ENCODE results near the gene OR10A6.

DNA sequence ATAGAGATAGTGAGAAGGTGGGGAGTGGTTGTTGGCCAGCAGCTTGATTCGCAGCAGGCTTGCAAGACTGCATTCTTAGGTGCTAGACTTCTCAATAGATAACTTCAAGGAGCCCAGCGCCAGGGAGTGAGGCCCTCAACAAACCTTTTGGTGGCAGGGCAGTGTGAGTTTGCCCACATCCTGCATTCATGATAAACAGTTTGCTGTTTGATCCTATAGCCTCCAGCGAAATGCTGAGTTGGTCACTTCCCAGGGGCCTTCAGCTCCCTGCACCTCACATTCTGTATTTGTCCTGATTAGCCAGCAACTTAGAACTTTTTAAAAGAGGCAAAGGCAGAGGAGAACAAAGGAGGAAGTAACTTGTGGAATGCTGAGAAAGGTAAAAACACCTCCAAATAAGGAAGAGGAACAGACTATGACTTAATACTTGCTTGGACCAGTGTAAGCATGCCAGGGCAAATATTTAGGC is 25.1 kb downstream of the OR10A6 start:
- TF ChIP-seq, protein P1, sequence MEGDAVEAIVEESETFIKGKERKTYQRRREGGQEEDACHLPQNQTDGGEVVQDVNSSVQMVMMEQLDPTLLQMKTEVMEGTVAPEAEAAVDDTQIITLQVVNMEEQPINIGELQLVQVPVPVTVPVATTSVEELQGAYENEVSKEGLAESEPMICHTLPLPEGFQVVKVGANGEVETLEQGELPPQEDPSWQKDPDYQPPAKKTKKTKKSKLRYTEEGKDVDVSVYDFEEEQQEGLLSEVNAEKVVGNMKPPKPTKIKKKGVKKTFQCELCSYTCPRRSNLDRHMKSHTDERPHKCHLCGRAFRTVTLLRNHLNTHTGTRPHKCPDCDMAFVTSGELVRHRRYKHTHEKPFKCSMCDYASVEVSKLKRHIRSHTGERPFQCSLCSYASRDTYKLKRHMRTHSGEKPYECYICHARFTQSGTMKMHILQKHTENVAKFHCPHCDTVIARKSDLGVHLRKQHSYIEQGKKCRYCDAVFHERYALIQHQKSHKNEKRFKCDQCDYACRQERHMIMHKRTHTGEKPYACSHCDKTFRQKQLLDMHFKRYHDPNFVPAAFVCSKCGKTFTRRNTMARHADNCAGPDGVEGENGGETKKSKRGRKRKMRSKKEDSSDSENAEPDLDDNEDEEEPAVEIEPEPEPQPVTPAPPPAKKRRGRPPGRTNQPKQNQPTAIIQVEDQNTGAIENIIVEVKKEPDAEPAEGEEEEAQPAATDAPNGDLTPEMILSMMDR (IDR thresholded peaks at IDR 0.05; ENCODE audit: poor library complexity, severe bottlenecking) = no peak
- TF ChIP-seq, protein P2, sequence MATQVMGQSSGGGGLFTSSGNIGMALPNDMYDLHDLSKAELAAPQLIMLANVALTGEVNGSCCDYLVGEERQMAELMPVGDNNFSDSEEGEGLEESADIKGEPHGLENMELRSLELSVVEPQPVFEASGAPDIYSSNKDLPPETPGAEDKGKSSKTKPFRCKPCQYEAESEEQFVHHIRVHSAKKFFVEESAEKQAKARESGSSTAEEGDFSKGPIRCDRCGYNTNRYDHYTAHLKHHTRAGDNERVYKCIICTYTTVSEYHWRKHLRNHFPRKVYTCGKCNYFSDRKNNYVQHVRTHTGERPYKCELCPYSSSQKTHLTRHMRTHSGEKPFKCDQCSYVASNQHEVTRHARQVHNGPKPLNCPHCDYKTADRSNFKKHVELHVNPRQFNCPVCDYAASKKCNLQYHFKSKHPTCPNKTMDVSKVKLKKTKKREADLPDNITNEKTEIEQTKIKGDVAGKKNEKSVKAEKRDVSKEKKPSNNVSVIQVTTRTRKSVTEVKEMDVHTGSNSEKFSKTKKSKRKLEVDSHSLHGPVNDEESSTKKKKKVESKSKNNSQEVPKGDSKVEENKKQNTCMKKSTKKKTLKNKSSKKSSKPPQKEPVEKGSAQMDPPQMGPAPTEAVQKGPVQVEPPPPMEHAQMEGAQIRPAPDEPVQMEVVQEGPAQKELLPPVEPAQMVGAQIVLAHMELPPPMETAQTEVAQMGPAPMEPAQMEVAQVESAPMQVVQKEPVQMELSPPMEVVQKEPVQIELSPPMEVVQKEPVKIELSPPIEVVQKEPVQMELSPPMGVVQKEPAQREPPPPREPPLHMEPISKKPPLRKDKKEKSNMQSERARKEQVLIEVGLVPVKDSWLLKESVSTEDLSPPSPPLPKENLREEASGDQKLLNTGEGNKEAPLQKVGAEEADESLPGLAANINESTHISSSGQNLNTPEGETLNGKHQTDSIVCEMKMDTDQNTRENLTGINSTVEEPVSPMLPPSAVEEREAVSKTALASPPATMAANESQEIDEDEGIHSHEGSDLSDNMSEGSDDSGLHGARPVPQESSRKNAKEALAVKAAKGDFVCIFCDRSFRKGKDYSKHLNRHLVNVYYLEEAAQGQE (IDR thresholded peaks at IDR 0.05; ENCODE audit: borderline replicate concordance) = no peak
- TF ChIP-seq POLR2AphosphoS5 (IDR thresholded peaks at IDR 0.05) = no peak
- TF ChIP-seq RAD21 (conservative IDR thresholded peaks at IDR 0.05) = no peak
- TF ChIP-seq EP300 (conservative IDR thresholded peaks at IDR 0.05; ENCODE audit: poor library complexity, severe bottlenecking) = no peak
- TF ChIP-seq MXI1 (conservative IDR thresholded peaks at IDR 0.05; ENCODE audit: poor library complexity, severe bottlenecking) = no peak

Measured in neural cell (in vitro differentiated cells).